Breast epithelium (tissue), 4 donors: ENCODE results near the gene ST6GALNAC6. TPM values are rescaled to one million over a fixed set of nuclear protein-coding genes. Genes with fewer than 3 reads are reported as not detected.

ENCODE experiments used
- DNase-seq, 2 donors: peaks; one replicate each; pipeline ENCODE4 v3.0.0-alpha.2; 2019; ENCODE audit warnings: low spot score in 2 of 2
- H3K27ac ChIP-seq, 2 donors: fragments of 200-600 bp; sonication (generic) in 1 of 2; one replicate each; pipeline ENCODE4 v1.5.1; 2016 to 2019; ENCODE audit warnings: mild to moderate bottlenecking in 1 of 2
- H3K27me3 ChIP-seq, 2 donors: fragments of 200-600 bp; sonication (generic) in 1 of 2; one replicate each; pipeline versions ENCODE4 v1.5.1 to v1.6.0; 2017 to 2019; ENCODE audit warnings: control low read depth in 1 of 2, mild to moderate bottlenecking in 1 of 2
- H3K36me3 ChIP-seq: fragments of 200-600 bp; one replicate; pipeline ENCODE4 v1.5.1; 2019
- H3K4me1 ChIP-seq, 2 donors: fragments of 200-600 bp; sonication (generic); one replicate each; pipeline ENCODE4 v1.5.1; 2016 to 2019; ENCODE audit warnings: control low read depth in 1 of 2
- H3K4me3 ChIP-seq, 3 donors: fragments of 200-600 bp; sonication (generic); 1 replicate in 2 of 3; 2 replicates in 1 of 3; pipeline ENCODE4 v1.5.1; 2016 to 2019; ENCODE audit warnings: mild to moderate bottlenecking in 3 of 3, moderate library complexity in 2 of 3
- H3K9me3 ChIP-seq, 2 donors: fragments of 200-600 bp; sonication (generic) in 1 of 2; one replicate each; pipeline ENCODE4 v1.5.1; 2016 to 2019; ENCODE audit warnings: control low read depth in 1 of 2
- POLR2A ChIP-seq: fragments of 450-650 bp; IDR thresholded peaks from one replicate; pipeline ENCODE4 v1.6.1; 2016; ENCODE audit warnings: antibody characterized with exemption, mild to moderate bottlenecking, moderate library complexity
- POLR2AphosphoS5 ChIP-seq, 3 donors: sonication (generic); formaldehyde crosslinking; IDR thresholded peaks; one replicate each; pipeline ENCODE4 v1.6.1; 2017; ENCODE audit warnings: antibody characterized with exemption in 3 of 3
- intact Hi-C: fragments of 100-400 bp; cut with DNase I; formaldehyde crosslinking; loops from one replicate; pipeline ENCODE4 v1.15.1; 2023; ENCODE audit warnings: low total_unique reads
- total RNA-seq, 3 donors: library from RNA; depleted of rRNA; stranded (reverse); fragments of >200 nt; gene quantifications; one replicate each; pipeline ENCODE4 v1.1.0, GENCODE V29; 2016
- TF ChIP-seq, protein P1 (sequence below), 3 donors: fragments of 450-650 bp; IDR thresholded peaks; one replicate each; pipeline ENCODE4 v1.5.1; 2016 to 2017; ENCODE audit warnings: antibody characterized with exemption in 3 of 3, mild to moderate bottlenecking in 3 of 3, moderate library complexity in 3 of 3

ST6GALNAC6 gene
- total RNA-seq, 3 donors from 2014 or later: 61.5 to 175 (median 103) TPM

- no peak for TF ChIP-seq POLR2AphosphoS5 (IDR thresholded peaks at IDR 0.05)
- no peak for TF ChIP-seq POLR2A
- TF ChIP-seq, protein P1, sequence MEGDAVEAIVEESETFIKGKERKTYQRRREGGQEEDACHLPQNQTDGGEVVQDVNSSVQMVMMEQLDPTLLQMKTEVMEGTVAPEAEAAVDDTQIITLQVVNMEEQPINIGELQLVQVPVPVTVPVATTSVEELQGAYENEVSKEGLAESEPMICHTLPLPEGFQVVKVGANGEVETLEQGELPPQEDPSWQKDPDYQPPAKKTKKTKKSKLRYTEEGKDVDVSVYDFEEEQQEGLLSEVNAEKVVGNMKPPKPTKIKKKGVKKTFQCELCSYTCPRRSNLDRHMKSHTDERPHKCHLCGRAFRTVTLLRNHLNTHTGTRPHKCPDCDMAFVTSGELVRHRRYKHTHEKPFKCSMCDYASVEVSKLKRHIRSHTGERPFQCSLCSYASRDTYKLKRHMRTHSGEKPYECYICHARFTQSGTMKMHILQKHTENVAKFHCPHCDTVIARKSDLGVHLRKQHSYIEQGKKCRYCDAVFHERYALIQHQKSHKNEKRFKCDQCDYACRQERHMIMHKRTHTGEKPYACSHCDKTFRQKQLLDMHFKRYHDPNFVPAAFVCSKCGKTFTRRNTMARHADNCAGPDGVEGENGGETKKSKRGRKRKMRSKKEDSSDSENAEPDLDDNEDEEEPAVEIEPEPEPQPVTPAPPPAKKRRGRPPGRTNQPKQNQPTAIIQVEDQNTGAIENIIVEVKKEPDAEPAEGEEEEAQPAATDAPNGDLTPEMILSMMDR (IDR thresholded peaks at IDR 0.05): no peak
- Histone ChIP-seq H3K27ac (no peak overlapping the region), H3K36me3 (no peaks in the 10 kb centered on the region), H3K4me3 (no peak overlapping the region), H3K27me3 (no peaks in the 10 kb centered on the region), H3K4me1 (peaks cover 24 to 29% of the 10 kb centered on the region in 2 donors), H3K9me3 (no peaks in the 10 kb centered on the region)
- intact Hi-C loops: no loop called here
- no peak for DNase-seq
Observed at GRCh38 chr9:127934986-127935385, 35.6 kb upstream of the ST6GALNAC6 start.

- no peaks in the 10 kb centered on the region for H3K9me3 ChIP-seq
- no peak overlapping the region for H3K27ac ChIP-seq
- TF ChIP-seq POLR2AphosphoS5 (IDR thresholded peaks at IDR 0.05) (no peak), POLR2A (no peak)
- TF ChIP-seq, protein P1 (IDR thresholded peaks at IDR 0.05): no peak
- intact Hi-C loops: no loop called here
- H3K27me3 ChIP-seq: no peaks in the 10 kb centered on the region
- no peaks in the 10 kb centered on the region for H3K36me3 ChIP-seq
- no peak for DNase-seq
- peaks cover 24 to 29% of the 10 kb centered on the region in 2 donors for H3K4me1 ChIP-seq
- H3K4me3 ChIP-seq: no peak overlapping the region
Observed at GRCh38 chr9:127934248-127934647, 34.8 kb upstream of the ST6GALNAC6 start.

DNA sequence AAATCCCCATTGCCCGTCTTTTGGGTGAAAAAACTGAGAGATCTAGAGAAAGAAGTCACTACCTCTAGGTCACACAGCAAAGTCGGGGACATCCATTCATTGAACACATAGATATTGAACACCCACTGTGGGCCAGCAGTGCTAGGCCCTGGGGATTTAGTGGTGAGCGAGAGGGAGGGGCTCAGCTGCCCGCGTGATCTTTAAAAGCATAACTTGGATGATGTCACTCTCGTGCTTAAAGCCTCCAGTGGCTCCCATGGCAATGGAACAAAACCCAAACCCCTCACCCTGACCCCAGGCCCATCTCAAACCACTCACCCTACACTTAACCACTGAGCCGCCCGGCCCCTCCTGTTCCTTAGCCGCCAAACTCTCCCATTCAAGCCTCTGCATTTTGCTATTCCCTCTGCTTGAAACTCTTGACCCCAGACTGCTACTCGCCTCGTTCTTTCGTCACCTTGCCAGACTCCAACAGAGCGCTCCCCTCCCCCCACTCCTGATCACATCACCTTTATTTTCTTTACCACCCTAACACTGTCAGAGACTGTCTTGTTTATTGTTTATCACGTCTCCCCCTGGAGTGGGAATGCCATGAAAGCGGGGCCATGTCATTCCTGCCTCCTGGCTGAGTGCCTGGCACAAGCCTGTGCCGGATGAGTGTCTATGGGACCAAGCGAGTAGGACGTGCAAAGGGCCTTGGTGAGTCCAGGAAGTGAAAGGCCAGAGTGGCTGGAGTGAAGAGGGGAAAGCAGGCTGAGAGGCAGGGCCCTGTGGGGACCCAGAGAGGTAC, 31.9 kb upstream of the ST6GALNAC6 start:
- peaks cover 10% of the 10 kb centered on the region in 2 donors for H3K4me1 ChIP-seq
- intact Hi-C loops: no loop called here
- H3K36me3 ChIP-seq: no peaks in the 10 kb centered on the region
- H3K27ac ChIP-seq: peak overlapping the region; percentile 0 to 54
- H3K27me3 ChIP-seq: no peaks in the 10 kb centered on the region
- H3K9me3 ChIP-seq: no peaks in the 10 kb centered on the region
- no peak for DNase-seq
- TF ChIP-seq POLR2AphosphoS5 (IDR thresholded peaks at IDR 0.05) (no peak), POLR2A (no peak)
- TF ChIP-seq, protein P1 (IDR thresholded peaks at IDR 0.05): no peak
- H3K4me3 ChIP-seq: peak overlapping the region; percentile 30 to 79 (median 58)

- H3K27me3 ChIP-seq: no peaks in the 10 kb centered on the region
- intact Hi-C loops: no loop called here
- TF ChIP-seq POLR2AphosphoS5 (IDR thresholded peaks at IDR 0.05): no peak
- DNase-seq: peak in 1 of 2 donors; percentile 65
- H3K36me3 ChIP-seq: no peaks in the 10 kb centered on the region
- H3K4me1 ChIP-seq: peaks cover 5 to 9% of the 10 kb centered on the region in 2 donors
- H3K27ac ChIP-seq: peak within 1 kb of the TSS; percentile 0 to 54
- no peaks in the 10 kb centered on the region for H3K9me3 ChIP-seq
- H3K4me3 ChIP-seq: peak within 1 kb of the TSS; percentile 30 to 79 (median 58)
Observed at GRCh38 chr9:127930231-127931091, 31.1 kb upstream of the ST6GALNAC6 start, which contains the start of gene PIP5KL1. Gene PIP5KL1 (minus strand): TSS chr9:127930777. CDS start chr9:127930752, 25 bp downstream.

GRCh38 chr9:127929625-127929979, 30.2 kb upstream of the ST6GALNAC6 start:
- Histone ChIP-seq H3K4me3 (no peak overlapping the region), H3K27me3 (no peaks in the 10 kb centered on the region), H3K36me3 (no peaks in the 10 kb centered on the region), H3K9me3 (no peaks in the 10 kb centered on the region), H3K27ac (no peak overlapping the region), H3K4me1 (peaks cover 5 to 9% of the 10 kb centered on the region in 2 donors)
- intact Hi-C loops: loop anchor here (5.0 kb wide), 1 partner anchor 337 kb away; no protein-coding TSS in a partner anchor
- no peak for DNase-seq
- TF ChIP-seq POLR2AphosphoS5 (IDR thresholded peaks at IDR 0.05): no peak
- no peak for TF ChIP-seq POLR2A
- TF ChIP-seq, protein P1 (IDR thresholded peaks at IDR 0.05): no peak
